HFF-Myc (cell line): Measurements from ENCODE around the gene BICD1.
A peak's percentile ranks its signal among the peaks of the same experiment; 100 is the strongest.
"Not testable (repeated sequence)": the region's sequence is repeated elsewhere in the genome, so short reads cannot be mapped to it uniquely, and the experiment has no call there.

ENCODE experiments used
- DNase-seq: peaks from one replicate; pipeline ENCODE4 v3.0.0-alpha.2; 2011; ENCODE audit warnings: low read depth; ENCODE audit errors: extremely low read depth
- H3K4me3 ChIP-seq: replicated peaks from 2 replicates; pipeline ENCODE4 v1.5.1; 2011; ENCODE audit warnings: low read depth, mild to moderate bottlenecking, control low read depth, low read length
- TF ChIP-seq, protein P1 (sequence below): IDR thresholded peaks from 2 replicates; pipeline ENCODE4 v1.5.1; 2012; ENCODE audit warnings: mild to moderate bottlenecking, low read depth, low read length, control low read depth; ENCODE audit errors: missing control alignments

The BICD1 gene

DNA sequence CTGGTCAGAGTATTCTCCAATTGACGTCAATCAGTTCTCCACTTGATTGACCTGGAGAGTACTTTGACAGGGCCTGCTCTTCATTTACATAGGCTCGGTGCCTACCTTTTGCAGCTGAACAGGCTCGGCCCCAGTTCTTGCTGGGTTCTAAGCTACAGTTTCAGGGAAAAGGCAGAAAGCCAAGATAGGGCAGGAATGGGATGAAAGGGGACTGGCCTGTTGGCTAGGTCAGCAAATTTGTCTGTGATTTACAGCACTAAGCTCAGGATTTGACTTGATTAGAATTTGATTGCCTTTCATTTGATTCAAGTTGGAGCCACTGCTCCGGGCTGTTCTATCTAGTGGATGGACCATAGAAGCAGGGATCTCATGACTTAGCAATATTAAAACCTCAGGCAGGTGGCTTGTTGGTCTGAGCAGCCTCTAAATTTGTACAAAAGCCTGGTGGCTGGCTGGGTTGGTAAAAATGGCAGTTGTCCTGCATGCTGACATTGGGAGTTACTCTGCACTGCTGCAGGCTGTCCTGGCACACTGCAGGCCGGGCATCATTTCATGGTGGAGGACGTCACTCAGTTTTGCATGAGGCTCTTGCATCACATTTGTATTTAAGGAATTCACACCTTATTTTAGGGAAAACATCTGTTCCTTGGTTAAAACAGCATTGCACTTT lies 71.8 kb downstream of the BICD1 start:
- H3K4me3 ChIP-seq, result no peak overlapping the region
- DNase-seq, result no peak
- TF ChIP-seq, protein P1, sequence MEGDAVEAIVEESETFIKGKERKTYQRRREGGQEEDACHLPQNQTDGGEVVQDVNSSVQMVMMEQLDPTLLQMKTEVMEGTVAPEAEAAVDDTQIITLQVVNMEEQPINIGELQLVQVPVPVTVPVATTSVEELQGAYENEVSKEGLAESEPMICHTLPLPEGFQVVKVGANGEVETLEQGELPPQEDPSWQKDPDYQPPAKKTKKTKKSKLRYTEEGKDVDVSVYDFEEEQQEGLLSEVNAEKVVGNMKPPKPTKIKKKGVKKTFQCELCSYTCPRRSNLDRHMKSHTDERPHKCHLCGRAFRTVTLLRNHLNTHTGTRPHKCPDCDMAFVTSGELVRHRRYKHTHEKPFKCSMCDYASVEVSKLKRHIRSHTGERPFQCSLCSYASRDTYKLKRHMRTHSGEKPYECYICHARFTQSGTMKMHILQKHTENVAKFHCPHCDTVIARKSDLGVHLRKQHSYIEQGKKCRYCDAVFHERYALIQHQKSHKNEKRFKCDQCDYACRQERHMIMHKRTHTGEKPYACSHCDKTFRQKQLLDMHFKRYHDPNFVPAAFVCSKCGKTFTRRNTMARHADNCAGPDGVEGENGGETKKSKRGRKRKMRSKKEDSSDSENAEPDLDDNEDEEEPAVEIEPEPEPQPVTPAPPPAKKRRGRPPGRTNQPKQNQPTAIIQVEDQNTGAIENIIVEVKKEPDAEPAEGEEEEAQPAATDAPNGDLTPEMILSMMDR, result no peak

DNA sequence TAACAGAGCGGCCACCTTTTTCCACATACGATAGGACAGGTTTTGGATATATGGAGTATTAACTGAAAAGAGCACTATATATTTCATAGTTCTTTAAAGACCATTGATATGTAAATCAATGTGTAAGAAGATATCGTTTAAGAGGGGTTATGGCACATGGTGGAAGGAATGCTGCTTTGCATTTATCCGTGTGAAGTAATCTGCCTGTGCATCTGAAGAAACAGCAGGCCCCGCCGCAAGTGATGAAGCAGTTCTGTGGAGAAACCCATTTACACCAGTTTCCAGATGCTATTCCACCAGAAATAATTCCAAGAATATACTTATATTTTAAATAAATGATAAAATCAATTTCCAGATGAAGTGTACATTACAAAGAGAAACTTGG lies 72.4 kb downstream of the BICD1 start:
- TF ChIP-seq, protein P1, result no peak
- no peak for DNase-seq
- no peak overlapping the region for H3K4me3 ChIP-seq

DNA sequence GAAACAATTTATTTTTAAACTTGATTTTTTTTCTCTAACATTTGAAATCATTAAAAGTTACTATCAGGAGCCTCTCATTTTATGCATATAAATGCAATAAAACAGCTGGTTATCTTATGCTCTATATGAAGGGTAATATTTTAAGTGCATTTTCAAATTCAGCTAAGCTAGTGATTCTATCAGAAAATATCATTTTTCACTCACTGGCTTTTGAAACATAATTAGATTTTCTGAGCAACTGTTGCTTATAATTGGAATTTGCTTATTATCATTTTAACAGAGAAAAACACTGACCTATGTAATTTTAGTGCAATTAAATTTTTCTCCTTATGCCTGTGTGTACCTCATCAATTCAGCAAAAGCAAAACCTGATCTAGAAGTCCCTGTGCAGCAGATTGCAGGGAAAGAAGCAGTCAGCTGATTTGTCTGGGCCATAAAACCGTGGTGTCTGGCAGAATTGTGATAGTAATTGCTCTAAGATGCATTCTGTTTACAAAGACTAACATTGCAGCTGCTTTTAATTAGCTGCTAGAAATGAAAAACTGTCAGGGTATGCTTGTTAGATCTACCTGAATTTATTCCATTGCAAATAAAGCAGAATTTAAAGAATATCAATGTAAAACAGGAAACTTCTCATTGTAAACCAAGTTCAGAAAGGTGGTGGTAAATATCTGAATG lies 75.0 kb downstream of the BICD1 start:
- TF ChIP-seq, protein P1, result no peak
- H3K4me3 ChIP-seq, result no peak overlapping the region
- peak; percentile 21 for DNase-seq

DNA sequence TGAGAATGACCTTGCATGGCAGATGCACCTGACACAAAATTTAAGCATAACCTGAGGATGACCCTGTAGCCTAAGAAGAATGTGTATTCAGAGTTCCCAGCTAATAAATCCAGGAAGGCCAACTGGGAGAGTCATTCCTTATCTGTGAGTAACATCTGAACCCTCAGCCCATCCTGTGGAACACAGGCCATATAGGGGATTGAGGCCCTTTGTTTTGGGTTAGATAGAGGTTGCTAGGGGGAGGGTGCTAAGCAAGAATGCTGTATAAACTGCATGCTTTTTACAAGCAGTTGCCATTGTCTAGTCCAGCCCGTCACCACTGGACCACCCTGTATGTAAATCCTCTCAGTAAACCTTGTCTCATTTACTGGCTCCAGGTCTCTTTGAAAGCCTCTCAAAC lies 77.0 kb downstream of the BICD1 start:
- no peak for DNase-seq
- TF ChIP-seq, protein P1, result no peak
- no peak overlapping the region for H3K4me3 ChIP-seq

DNA sequence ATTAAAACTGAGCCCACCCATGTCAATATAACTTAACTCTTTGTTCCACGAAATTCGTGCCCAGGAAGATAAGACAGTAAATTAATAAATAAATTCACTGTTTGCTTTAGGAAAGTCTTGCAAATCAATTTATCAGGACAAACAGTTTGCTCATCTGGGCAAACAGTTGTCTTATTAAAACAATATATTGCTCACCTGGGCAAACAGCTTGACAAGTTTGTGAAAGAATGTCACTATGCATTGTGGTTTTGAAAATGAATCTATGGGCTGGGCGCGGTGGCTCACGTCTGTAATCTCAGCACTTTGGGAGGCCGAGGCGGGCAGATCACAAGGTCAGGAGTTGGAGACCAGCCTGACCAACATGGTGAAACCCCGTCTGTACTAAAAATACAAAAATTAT lies 80.5 kb downstream of the BICD1 start:
- not testable (repeated sequence) for H3K4me3 ChIP-seq, DNase-seq

DNA sequence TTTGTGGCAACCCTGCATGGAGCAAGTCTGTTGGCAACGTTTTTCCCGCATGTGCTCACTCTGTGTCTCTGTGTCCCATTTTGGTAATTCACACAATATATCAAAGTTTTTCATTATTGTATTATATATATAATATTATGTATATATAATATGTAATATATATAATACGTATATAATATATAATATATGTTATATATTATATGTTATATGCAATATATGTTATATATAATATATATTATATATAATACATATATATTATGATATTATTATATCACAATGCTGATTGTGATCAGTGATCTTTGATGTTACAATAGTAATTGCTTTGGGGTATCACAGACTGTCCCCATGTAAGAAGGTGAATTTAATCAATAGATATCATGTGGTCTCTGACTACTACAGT lies 84.8 kb downstream of the BICD1 start:
- DNase-seq, result no peak
- TF ChIP-seq, protein P1, result no peak
- no peak overlapping the region for H3K4me3 ChIP-seq

DNA sequence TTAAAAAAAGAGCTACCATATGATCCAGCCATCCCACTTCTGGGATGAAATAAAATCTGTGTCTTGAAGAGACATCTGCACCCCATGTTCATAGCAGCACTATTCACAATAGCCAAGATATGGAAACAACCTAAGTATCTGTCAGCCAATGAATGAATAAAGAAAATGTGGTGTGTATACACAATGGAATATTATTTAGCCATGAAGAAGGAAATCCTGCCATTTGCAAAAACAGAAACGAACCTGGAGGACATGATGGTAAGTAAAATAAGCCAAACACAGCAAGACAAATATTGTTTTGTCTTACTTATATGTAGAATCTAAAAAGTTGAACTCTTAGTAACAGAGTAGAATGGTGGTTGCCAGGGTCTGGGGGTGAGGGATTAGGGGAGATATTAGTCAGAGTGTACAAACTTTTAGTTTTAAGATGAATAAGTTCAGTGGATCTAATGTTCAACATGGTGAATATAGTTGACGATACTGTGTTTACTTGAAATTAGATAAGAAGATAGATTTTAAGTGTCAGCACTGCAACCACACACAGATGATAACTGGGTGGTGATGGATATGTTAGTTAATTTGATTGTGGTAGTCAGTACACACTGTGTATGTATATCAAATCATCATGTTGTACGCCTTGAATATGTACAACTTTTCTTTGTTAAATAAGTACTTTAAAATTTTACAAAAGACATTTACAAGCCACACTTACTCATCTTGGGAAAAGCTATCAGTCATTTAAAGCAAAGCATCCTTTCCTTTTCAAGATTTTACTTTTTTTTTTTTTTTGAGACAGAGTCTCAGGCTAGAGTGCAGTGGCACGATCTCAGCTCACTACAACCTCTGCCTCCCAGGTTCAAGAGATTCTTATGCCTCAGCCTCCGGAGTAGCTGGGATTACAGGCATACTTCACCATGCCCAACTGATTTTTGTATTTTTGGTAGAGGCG lies 89.9 kb downstream of the BICD1 start:
- TF ChIP-seq, protein P1, result no peak
- DNase-seq, result no peak
- no peak overlapping the region for H3K4me3 ChIP-seq
